HCT116 (cell line): Measurements from ENCODE around the gene ZNF451. TPM values are rescaled to one million over a fixed set of nuclear protein-coding genes. Genes with fewer than 3 reads are reported as not detected.

ENCODE experiments used
- ATAC-seq: fragments of 200-7000 bp; cut with Tn5 transposase; 2 replicates; pipeline ENCODE4 v1.9.1; 2020; ENCODE audit warnings: mild to moderate bottlenecking, moderate library complexity
- BruUV-seq: library from RNA; stranded (reverse); fragments of 400-500 nt; replicated peaks from 2 replicates; lab custom pipeline; 2021; lab: Mats Ljungman, UMichigan
- CTCF ChIA-PET: fragments of 300-600 bp; sonication (Branson Sonifier 250); formaldehyde crosslinking; loops from one replicate; lab custom pipeline; 2021; ENCODE audit warnings: antibody characterized with exemption; lab: Charles Lee
- POLR2A ChIA-PET: fragments of 300-600, 350-600 bp; sonication (Branson Sonifier 250); formaldehyde crosslinking; loops from one replicate; lab custom pipeline; 2021; ENCODE audit warnings: antibody characterized with exemption; lab: Charles Lee
- RAD21 ChIA-PET, 2 experiments: fragments of 300-600 bp; sonication (Branson Sonifier 250); formaldehyde crosslinking; loops; one replicate each; lab custom pipeline; 2023; ENCODE audit warnings: low total read pairs in 2 of 2; ENCODE audit not compliant: uncharacterized antibody in 2 of 2, unreplicated experiment in 2 of 2, low non-redundant PET in 1 of 2; lab: Charles Lee
- DNase-seq: peaks from one replicate; pipeline ENCODE4 v3.0.0-alpha.2; 2010; ENCODE audit warnings: low read depth, low spot score
- H2AFZ ChIP-seq: fragments of 200-600 bp; shearing (Covaris generic), sonication (generic); 2 replicates; pipeline ENCODE4 v1.6.1; 2017; ENCODE audit warnings: low read depth, mixed run types, mixed read lengths, antibody characterized with exemption, low read length; ENCODE audit not compliant: poor library complexity, severe bottlenecking
- H3K27ac ChIP-seq: 2 replicates; pipeline ENCODE4 v1.5.1; 2012; ENCODE audit warnings: low read depth, low read length
- H3K27me3 ChIP-seq: fragments of 200-600 bp; sonication (generic); 2 replicates; pipeline ENCODE4 v1.6.1; 2016; ENCODE audit warnings: mixed run types, low read length, mixed read lengths; ENCODE audit not compliant: insufficient read depth
- H3K36me3 ChIP-seq, 2 experiments: fragments of 200-500 bp in 1 of 2; fragments of 200-600 bp in 1 of 2; sonication (Bioruptor generic) in 1 of 2; sonication (generic) in 1 of 2; 2 replicates each; pipeline versions ENCODE4 v1.5.1 to v1.6.1; 2014 to 2016; ENCODE audit warnings: low read length in 2 of 2, inconsistent platforms in 1 of 2, mixed read lengths in 1 of 2, mixed run types in 1 of 2; ENCODE audit not compliant: insufficient read depth in 2 of 2, control insufficient read depth in 1 of 2
- H3K4me1 ChIP-seq, 2 experiments: fragments of 200-600 bp in 1 of 2; sonication (generic) in 1 of 2; 2 replicates each; pipeline versions ENCODE4 v1.5.1 to v1.6.1; 2012 to 2017; ENCODE audit warnings: low read length in 2 of 2, inconsistent platforms in 1 of 2, mild to moderate bottlenecking in 1 of 2, mixed read lengths in 1 of 2, mixed run types in 1 of 2, moderate library complexity in 1 of 2; ENCODE audit not compliant: insufficient read depth in 2 of 2, control insufficient read depth in 1 of 2
- H3K4me2 ChIP-seq: fragments of 200-600 bp; sonication (generic); 2 replicates; pipeline ENCODE4 v1.6.1; 2017; ENCODE audit warnings: mixed run types, low read length, mixed read lengths
- H3K4me3 ChIP-seq, 2 experiments: fragments of 200-600 bp in 1 of 2; sonication (generic) in 1 of 2; replicated peaks in 1 of 2; 2 replicates each; pipeline ENCODE4 v1.5.1; 2011 to 2016; ENCODE audit warnings: low read length in 2 of 2, control low read depth in 1 of 2, low read depth in 1 of 2, mild to moderate bottlenecking in 1 of 2, mixed read lengths in 1 of 2, mixed run types in 1 of 2
- H3K79me2 ChIP-seq: fragments of 200-600 bp; sonication (generic); 2 replicates; pipeline ENCODE4 v1.6.1; 2017; ENCODE audit warnings: mild to moderate bottlenecking, mixed run types, low read length, moderate library complexity, mixed read lengths; ENCODE audit not compliant: insufficient read depth
- H3K9ac ChIP-seq: fragments of 200-600 bp; sonication (generic); 2 replicates; pipeline ENCODE4 v1.6.1; 2016; ENCODE audit warnings: low read length, mixed read lengths
- H3K9me2 ChIP-seq: fragments of 200-600 bp; sonication (generic), shearing (Covaris generic); 2 replicates; pipeline ENCODE4 v1.6.1; 2017; ENCODE audit warnings: mixed run types, mild to moderate bottlenecking, moderate library complexity; ENCODE audit not compliant: insufficient read depth
- H3K9me3 ChIP-seq, 2 experiments: fragments of 200-500 bp in 1 of 2; fragments of 200-600 bp in 1 of 2; sonication (Bioruptor generic) in 1 of 2; sonication (generic) in 1 of 2; 2 replicates each; pipeline ENCODE4 v1.6.1; 2014 to 2017; ENCODE audit warnings: low read length in 2 of 2, mixed read lengths in 2 of 2, inconsistent platforms in 1 of 2, low read depth in 1 of 2, mild to moderate bottlenecking in 1 of 2, mixed run types in 1 of 2, moderate library complexity in 1 of 2; ENCODE audit not compliant: control insufficient read depth in 1 of 2, insufficient read depth in 1 of 2
- H4K20me1 ChIP-seq: fragments of 200-600 bp; sonication (generic), shearing (Covaris generic); 2 replicates; pipeline ENCODE4 v1.6.1; 2017; ENCODE audit warnings: mixed run types, mild to moderate bottlenecking, moderate library complexity; ENCODE audit not compliant: insufficient read depth
- CEBPB ChIP-seq: IDR thresholded peaks from 2 replicates; pipeline ENCODE4 v1.6.1; 2012; ENCODE audit warnings: low read depth
- EGR1 ChIP-seq: IDR thresholded peaks from 2 replicates; pipeline ENCODE4 v1.6.1; 2012; ENCODE audit warnings: low read depth
- FOSL1 ChIP-seq: IDR thresholded peaks from 2 replicates; pipeline ENCODE4 v1.6.1; 2012; ENCODE audit warnings: low read depth
- JUND ChIP-seq: IDR thresholded peaks from 2 replicates; pipeline ENCODE4 v1.6.1; 2012
- MAX ChIP-seq: IDR thresholded peaks from 2 replicates; pipeline ENCODE4 v1.6.1; 2012
- RAD21 ChIP-seq: IDR thresholded peaks from 2 replicates; pipeline ENCODE4 v1.6.1; 2012; ENCODE audit warnings: low read depth, mild to moderate bottlenecking
- SIN3A ChIP-seq: IDR thresholded peaks from 2 replicates; pipeline ENCODE4 v1.6.1; 2012; ENCODE audit warnings: low read depth
- TCF7L2 ChIP-seq: IDR thresholded peaks from 2 replicates; pipeline ENCODE4 v1.7.0; 2011; ENCODE audit warnings: borderline replicate concordance, inconsistent platforms; ENCODE audit not compliant: insufficient read depth, insufficient read length; ENCODE audit errors: extremely low read depth
- YY1 ChIP-seq: IDR thresholded peaks from 2 replicates; pipeline ENCODE4 v1.6.1; 2011; ENCODE audit warnings: low read length, low read depth, moderate library complexity, mild to moderate bottlenecking; ENCODE audit not compliant: insufficient replicate concordance; ENCODE audit errors: extremely low read depth
- ZBTB33 ChIP-seq: IDR thresholded peaks from 2 replicates; pipeline ENCODE4 v1.6.1; 2011; ENCODE audit warnings: mild to moderate bottlenecking, low read length, moderate library complexity; ENCODE audit not compliant: insufficient replicate concordance; ENCODE audit errors: extremely low read depth
- intact Hi-C: fragments of 100-400 bp; cut with micrococcal nuclease; formaldehyde crosslinking; loops from 2 replicates; pipeline ENCODE4 v1.10.0; 2022
- total RNA-seq: library from RNA; stranded (reverse); gene quantifications from one replicate; pipeline ENCODE4 v1.2.1, GENCODE V29; 2021; ENCODE audit not compliant: unreplicated experiment

The ZNF451 gene
- total RNA-seq, 1 experiment from 2014 or later, result 49.1 TPM

GRCh38 chr6:57063847-57064246, 26.1 kb upstream of the ZNF451 start:
- DNase-seq (no peak), ATAC-seq (no peak)
- TF ChIP-seq RAD21 (no peak), EGR1 (no peak), FOSL1 (no peak), JUND (no peak), ZBTB33 (no peak), SIN3A (no peak), YY1 (no peak), CEBPB (no peak)
- no peak overlapping the region for H3K4me2 ChIP-seq
- no peak overlapping the region for H3K4me3 ChIP-seq
- intact Hi-C loops, result no loop called here
- H3K9me3 ChIP-seq, result no peaks in the 10 kb centered on the region
- BruUV-seq, result no TSS peak
- H3K79me2 ChIP-seq, result no peaks in the 10 kb centered on the region; the same call in 1 of the 2 replicates
- peaks cover 5 to 8% of the 10 kb centered on the region in 2 experiments; a peak in 1 of 4 replicates for H3K36me3 ChIP-seq
- H3K9me2 ChIP-seq, result no peaks in the 10 kb centered on the region
- ChIA-PET POLR2A (no interaction called here), CTCF (no interaction called here), RAD21 (no interaction called here)
- H3K27me3 ChIP-seq, result no peaks in the 10 kb centered on the region
- no peak overlapping the region for H2AFZ ChIP-seq
- H3K27ac ChIP-seq, result no peak overlapping the region
- no peaks in the 10 kb centered on the region for H3K4me1 ChIP-seq
- no peak overlapping the region for H3K9ac ChIP-seq
- no peaks in the 10 kb centered on the region for H4K20me1 ChIP-seq

- ChIA-PET RAD21 (no interaction called here), CTCF (no interaction called here), POLR2A (no interaction called here)
- Histone ChIP-seq H3K4me2 (no peak overlapping the region), H3K9me3 (no peaks in the 10 kb centered on the region), H3K36me3 (peaks cover 5 to 8% of the 10 kb centered on the region in 2 experiments; a peak in 1 of 4 replicates), H2AFZ (no peak overlapping the region), H3K4me1 (no peaks in the 10 kb centered on the region), H3K27ac (no peak overlapping the region), H3K9ac (no peak overlapping the region), H3K79me2 (no peaks in the 10 kb centered on the region; the same call in 1 of the 2 replicates), H3K4me3 (no peak overlapping the region), H3K27me3 (no peaks in the 10 kb centered on the region), H3K9me2 (no peaks in the 10 kb centered on the region), H4K20me1 (no peaks in the 10 kb centered on the region)
- no peak for TF ChIP-seq MAX
- TF ChIP-seq JUND, result no peak
- TF ChIP-seq TCF7L2, result no peak
- no peak for TF ChIP-seq FOSL1
- no peak for TF ChIP-seq YY1
- intact Hi-C loops, result no loop called here
- BruUV-seq, result no TSS peak
- DNase-seq (no peak), ATAC-seq (no peak)
Measured at GRCh38 chr6:57064809-57065208, 25.2 kb upstream of the ZNF451 start.
